Stimulated activated CD4-positive, alpha-beta T cell treated with anti-CD3 and anti-CD28 coated beads, TNF-alpha, amount 100 ng/mL, for 1 hour (primary cell): ENCODE measurements around the gene BIRC6.
"Not testable (repeated sequence)": the region's sequence is repeated elsewhere in the genome, so short reads cannot be mapped to it uniquely, and the experiment has no call there.

ENCODE experiments used
- DNase-seq, 3 donors: peaks; one replicate each; pipeline ENCODE4 v3.0.0-alpha.2; 2020; ENCODE audit warnings: low read depth in 3 of 3, low spot score in 1 of 3

BIRC6 gene

GRCh38 chr2:32502941-32503340, 146.1 kb downstream of the BIRC6 start:
- DNase-seq, result no peak

- no peak for DNase-seq
These were observed 148.2 kb downstream of the BIRC6 start for GRCh38 chr2:32504877-32505478.

- no peak for DNase-seq
These were observed 149.6 kb downstream of the BIRC6 start for GRCh38 chr2:32506446-32506845.

GRCh38 chr2:32514946-32515345, 158.1 kb downstream of the BIRC6 start:
- DNase-seq, result no peak

- DNase-seq, result no peak
These were observed 159.7 kb downstream of the BIRC6 start for GRCh38 chr2:32516567-32516966.

GRCh38 chr2:32522770-32523169, 165.9 kb downstream of the BIRC6 start:
- DNase-seq, result no peak

GRCh38 chr2:32523686-32524085, 166.9 kb downstream of the BIRC6 start:
- no peak for DNase-seq

- no peak for DNase-seq
These were observed 175.5 kb downstream of the BIRC6 start for GRCh38 chr2:32532341-32532740.

- no peak for DNase-seq
These were observed 176.1 kb downstream of the BIRC6 start for GRCh38 chr2:32532961-32533360.

GRCh38 chr2:32534831-32535230, 178.0 kb downstream of the BIRC6 start:
- DNase-seq, result no peak

GRCh38 chr2:32538735-32539134, 181.9 kb downstream of the BIRC6 start:
- no peak for DNase-seq

GRCh38 chr2:32552483-32552882, 195.7 kb downstream of the BIRC6 start:
- DNase-seq, result not testable (repeated sequence)

GRCh38 chr2:32553829-32554432, 197.1 kb downstream of the BIRC6 start:
- DNase-seq, result no peak

- no peak for DNase-seq
These were observed 201.7 kb downstream of the BIRC6 start for GRCh38 chr2:32558492-32558891.

- no peak for DNase-seq
These were observed 202.3 kb downstream of the BIRC6 start for GRCh38 chr2:32559136-32559535.

- no peak for DNase-seq
These were observed 206.1 kb downstream of the BIRC6 start for GRCh38 chr2:32562906-32563305.

- DNase-seq, result no peak
These were observed 207.7 kb downstream of the BIRC6 start for GRCh38 chr2:32564417-32565035.

- no peak for DNase-seq
These were observed 209.1 kb downstream of the BIRC6 start for GRCh38 chr2:32565902-32566301.

- DNase-seq, result no peak
These were observed 215.2 kb downstream of the BIRC6 start for GRCh38 chr2:32572030-32572429.

- DNase-seq, result no peak
These were observed 215.9 kb downstream of the BIRC6 start for GRCh38 chr2:32572737-32573136.

- DNase-seq, result no peak
These were observed 235.0 kb downstream of the BIRC6 start for GRCh38 chr2:32591669-32592463.

- no peak for DNase-seq
These were observed 237.8 kb downstream of the BIRC6 start for GRCh38 chr2:32594573-32594972.
